ENCODE results near the gene LRRC32.

LRRC32 gene

DNA sequence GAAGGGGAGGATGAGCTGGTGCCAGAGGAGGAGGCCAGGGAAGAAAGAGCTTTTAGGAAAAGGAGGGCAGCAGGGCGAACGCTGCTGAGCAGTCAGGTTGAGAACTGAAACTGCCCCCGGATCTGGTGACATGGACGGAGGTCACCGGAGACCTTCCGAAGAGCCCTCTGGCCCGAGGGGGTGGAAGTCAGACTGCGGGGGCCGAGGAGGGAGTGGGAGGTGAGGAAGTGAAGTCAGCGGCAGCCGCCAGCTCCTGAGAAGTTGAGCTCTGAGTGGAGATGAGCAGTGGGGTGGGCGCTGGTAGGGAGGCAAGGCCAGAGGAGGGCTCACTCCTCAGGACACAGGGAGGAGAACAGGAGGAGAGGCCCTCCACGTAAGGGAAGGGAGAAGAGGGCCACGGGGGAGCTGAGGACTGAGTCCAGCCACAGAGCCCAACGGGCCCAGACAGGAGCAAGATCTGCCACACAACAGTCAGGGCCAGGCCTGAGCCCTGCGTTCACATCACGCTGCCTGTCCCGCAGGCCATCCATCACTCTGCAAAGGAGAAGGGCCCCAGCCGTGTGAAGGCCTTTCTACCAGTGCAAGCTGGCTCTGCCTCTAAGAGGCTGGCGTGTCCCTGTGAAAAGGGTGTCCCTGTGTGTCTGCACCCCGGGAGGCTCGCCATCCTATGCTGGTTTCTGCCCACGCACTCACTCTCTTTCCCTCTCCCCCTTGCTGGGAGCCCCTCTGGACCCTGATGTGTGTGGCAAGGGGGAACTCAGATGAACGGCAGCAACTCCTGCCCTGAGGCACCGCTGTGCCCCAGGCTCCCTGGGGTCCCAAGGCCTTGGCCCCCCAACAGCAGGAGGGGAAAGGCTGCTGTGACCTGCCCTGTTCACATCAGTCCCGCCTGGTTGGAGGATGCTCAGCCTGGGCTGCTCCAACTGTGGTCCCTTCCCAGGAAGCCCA lies 19.0 kb upstream of the LRRC32 start:
- Mint-ChIP-seq H3K4me3 (no peak overlapping the region), H3K36me3 (no peaks in the 10 kb centered on the region), H3K27ac (no peak overlapping the region), H3K9me3 (no peaks in the 10 kb centered on the region), H3K4me1 (peaks cover 14% of the 10 kb centered on the region), H3K27me3 (no peaks in the 10 kb centered on the region)

DNA sequence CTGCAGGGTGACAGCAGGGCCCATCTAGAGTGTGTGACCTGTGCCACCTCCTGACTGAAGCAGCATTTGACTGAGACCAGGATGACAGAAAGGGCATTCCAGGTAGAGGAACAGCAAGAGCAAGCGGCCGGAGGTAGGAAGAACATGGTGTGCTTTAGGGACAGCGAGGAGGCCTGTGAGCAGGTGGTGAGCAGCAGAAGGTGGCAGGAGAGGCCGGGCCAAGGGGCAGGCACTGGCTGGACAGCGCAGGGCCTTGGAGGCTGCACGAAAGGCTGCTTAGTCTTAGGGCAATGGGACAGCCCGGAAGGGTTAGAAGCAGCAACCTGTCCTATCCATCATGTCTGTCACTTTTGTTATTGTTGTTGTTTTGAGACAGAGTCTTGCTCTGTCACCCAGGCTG lies 17.6 kb upstream of the LRRC32 start:
- H3K27me3 Mint-ChIP-seq: no peaks in the 10 kb centered on the region
- H3K4me3 Mint-ChIP-seq: no peak overlapping the region
- H3K9me3 Mint-ChIP-seq: no peaks in the 10 kb centered on the region
- no peak overlapping the region for H3K27ac Mint-ChIP-seq
- no peaks in the 10 kb centered on the region for H3K36me3 Mint-ChIP-seq
- H3K4me1 Mint-ChIP-seq: peaks cover 14% of the 10 kb centered on the region

DNA sequence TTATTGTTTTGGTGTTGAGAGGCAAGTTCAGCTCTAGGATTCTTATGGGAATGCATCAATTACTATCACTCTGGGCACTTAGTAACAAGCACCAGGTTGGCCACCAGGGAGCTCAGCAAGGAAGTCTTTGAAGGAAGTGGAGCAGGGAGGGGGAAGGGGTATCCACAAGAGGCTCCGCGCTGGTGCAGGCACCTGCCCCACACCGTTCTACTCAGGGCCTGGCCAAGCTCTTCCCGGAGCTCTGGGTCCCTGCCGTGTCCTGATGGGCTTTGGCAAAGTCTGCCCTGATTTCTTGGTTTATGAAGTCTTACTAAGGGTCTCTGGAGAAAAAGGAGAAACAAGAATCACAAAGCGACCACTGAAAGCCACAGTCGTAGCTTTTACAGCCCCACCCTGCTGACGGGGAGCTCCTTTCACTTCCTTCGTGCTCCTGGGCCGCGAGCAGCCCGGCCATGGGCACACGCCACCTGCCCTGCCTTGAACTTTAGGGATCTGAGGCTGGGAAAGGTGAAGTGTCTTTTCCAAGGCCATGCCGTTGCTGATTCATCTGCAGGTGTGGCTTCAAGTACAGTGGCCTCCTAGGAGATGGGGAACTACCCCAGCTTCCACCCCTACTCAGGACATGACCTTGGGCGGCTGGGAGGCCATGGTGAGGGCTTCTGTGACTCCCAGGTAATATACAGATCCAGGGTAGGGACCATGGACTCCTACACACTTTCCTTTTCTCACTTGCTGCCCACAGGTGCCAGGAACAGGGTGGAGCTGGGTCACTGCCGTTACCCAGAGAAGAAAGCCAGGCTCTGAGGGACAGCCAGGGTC lies 15.9 kb upstream of the LRRC32 start:
- H3K36me3 Mint-ChIP-seq: no peaks in the 10 kb centered on the region
- H3K27ac Mint-ChIP-seq: no peak overlapping the region
- no peaks in the 10 kb centered on the region for H3K9me3 Mint-ChIP-seq
- H3K4me1 Mint-ChIP-seq: peaks cover 14% of the 10 kb centered on the region
- H3K4me3 Mint-ChIP-seq: peak overlapping the region; percentile 71
- H3K27me3 Mint-ChIP-seq: peaks cover under 1% of the 10 kb centered on the region

DNA sequence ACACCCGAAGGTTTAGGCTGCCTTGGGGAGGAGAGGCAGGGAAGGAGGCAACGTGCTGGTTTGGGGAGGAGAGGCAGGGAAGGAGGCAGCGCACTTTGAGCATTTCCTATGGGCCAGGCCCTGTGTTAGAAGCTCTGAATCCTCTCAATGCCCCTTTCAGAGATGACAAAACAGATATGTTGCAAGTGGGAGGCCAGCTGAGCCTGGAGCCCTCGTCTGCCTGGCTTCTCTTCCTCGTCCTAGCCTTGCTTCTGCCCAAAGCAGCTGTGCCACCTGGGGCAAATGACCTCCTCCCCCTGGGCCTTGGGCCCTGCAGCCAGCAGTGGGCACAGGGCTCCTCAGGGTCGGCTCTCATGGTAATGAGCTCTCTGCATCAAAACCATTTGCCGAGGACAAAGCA lies 15.3 kb upstream of the LRRC32 start:
- Mint-ChIP-seq H3K36me3 (no peaks in the 10 kb centered on the region), H3K4me1 (peaks cover 14% of the 10 kb centered on the region), H3K4me3 (peak overlapping the region; percentile 71), H3K27me3 (peaks cover 1% of the 10 kb centered on the region), H3K9me3 (no peaks in the 10 kb centered on the region), H3K27ac (no peak overlapping the region)

DNA sequence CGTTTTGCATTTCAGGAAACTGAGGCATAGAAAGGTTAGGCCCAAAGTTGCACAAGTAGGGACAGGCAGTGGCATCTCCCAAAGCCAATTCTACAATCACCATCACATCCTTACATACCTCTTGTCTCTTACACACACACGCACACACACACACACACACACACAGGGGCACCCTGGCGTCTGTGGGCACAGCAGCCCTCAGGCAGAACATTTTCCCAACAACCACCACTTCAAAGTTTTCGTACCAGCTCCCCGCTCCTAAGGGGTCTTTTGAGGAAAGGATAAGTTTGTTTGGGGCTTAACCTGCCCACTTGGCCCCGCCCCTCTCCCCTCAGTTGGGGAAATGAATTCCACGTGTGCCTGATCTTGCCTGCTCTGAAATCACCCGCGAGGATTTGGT lies 14.7 kb upstream of the LRRC32 start:
- Mint-ChIP-seq H3K4me1 (peaks cover 14% of the 10 kb centered on the region), H3K4me3 (no peak overlapping the region), H3K36me3 (no peaks in the 10 kb centered on the region), H3K27ac (no peak overlapping the region), H3K9me3 (no peaks in the 10 kb centered on the region), H3K27me3 (peaks cover 1% of the 10 kb centered on the region)

DNA sequence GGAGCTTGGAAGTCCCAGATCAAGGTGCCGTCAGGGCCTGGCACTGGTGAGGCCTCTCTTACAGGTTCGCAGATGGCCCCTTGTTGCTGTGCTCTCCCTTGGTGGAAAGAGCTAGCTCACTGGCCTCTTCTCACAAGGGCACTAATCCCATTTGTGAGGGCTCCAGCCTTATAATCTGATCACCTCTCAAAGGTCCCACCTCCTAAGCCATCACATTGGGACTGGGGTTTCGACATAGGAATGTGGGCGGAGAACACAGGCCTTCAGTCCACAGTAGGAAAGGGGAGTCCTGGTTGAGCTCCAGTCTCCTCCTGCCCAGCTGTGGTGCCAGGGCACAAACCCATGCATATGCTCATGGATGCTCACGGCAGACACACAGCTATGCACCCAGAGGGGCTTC lies 14.0 kb upstream of the LRRC32 start:
- Mint-ChIP-seq H3K27me3 (peaks cover 1% of the 10 kb centered on the region), H3K4me1 (peaks cover 14% of the 10 kb centered on the region), H3K9me3 (no peaks in the 10 kb centered on the region), H3K4me3 (no peak overlapping the region), H3K27ac (no peak overlapping the region), H3K36me3 (no peaks in the 10 kb centered on the region)

DNA sequence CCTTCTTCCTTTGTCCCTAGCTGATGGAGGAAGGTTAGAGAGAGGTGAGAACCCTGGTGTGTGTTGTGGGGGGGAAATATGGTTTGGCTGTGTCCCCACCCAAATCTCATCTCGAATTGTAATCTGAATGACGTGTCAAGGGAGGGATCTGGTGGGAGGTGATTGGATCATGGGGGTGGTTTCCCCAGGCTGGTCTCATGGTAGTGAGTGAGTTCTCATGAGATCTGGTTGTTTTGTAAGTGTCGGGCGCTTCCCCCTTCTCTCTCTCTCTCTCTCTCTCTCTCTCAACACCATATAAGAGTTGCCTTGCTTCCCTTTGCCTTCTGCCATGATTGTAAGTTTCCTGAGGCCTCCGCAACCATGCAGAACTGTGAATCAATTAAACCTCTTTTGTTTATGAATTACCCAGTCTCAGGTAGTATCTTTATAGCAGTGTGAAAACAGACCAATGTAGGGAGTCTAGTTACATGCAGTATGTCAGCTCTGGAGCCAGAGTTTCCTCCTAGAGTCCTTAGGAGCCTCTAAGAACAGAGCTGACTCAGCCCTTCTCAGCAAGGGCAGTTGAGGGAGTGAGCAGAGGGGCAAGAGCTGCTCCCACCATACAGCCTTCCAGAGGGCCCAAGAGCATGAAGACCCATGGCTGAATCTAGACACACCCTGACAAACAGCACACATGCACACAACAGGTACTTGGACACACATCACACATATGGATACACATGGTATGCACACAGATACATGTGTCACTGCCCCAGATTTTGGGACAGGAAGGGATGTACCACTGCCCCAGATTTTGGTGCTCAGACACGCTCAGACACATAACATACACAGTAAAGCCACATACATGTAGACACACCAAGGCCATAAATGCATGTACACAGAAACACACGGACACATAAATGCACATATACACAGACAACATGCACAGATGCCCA lies 12.9 kb upstream of the LRRC32 start:
- Mint-ChIP-seq H3K4me1 (peaks cover 14% of the 10 kb centered on the region), H3K27me3 (peaks cover 1% of the 10 kb centered on the region), H3K9me3 (no peaks in the 10 kb centered on the region), H3K4me3 (no peak overlapping the region), H3K27ac (no peak overlapping the region), H3K36me3 (no peaks in the 10 kb centered on the region)

DNA sequence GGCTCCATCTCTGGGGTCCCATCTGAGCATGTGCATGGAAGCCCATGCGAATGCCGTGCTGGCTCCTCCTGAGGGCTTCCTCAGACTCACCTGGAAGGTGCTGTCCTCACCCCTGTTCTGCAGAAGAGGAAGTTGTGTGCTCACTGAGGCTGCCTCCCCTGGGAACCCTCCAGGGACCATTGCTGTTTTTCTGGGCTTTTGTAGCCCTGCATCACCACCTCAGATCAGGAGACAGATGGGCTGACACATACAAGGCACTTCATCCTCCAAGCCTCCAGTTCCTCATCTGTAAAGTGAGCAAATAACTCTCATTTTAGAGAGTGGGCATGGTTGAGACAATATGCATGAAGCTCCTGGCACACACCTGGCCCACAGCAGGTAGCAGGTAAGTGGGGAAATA lies 12.1 kb upstream of the LRRC32 start:
- peaks cover 1% of the 10 kb centered on the region for H3K27me3 Mint-ChIP-seq
- no peaks in the 10 kb centered on the region for H3K36me3 Mint-ChIP-seq
- H3K4me3 Mint-ChIP-seq: no peak overlapping the region
- peaks cover 14% of the 10 kb centered on the region for H3K4me1 Mint-ChIP-seq
- no peaks in the 10 kb centered on the region for H3K9me3 Mint-ChIP-seq
- no peak overlapping the region for H3K27ac Mint-ChIP-seq

DNA sequence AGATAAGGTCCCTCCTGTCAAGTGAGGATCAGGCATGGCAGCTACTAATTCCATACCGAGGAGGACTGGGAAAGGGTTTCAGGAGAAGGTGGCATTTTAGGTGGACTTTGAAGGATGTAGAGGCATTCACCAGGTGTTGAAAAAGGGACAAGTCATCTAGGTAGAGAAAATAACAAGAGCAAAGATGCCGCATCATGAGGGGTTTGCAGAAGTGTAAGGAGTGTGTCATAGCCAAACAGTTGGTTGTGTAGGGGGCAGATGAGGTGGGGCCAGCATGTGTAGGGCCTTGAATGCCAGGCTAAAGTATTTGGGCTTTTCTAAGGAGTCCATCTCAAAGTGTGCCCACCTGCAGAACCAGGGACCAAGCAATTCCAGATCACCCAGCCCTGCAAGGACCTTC lies 11.6 kb upstream of the LRRC32 start:
- H3K27me3 Mint-ChIP-seq: peaks cover 1% of the 10 kb centered on the region
- H3K36me3 Mint-ChIP-seq: no peaks in the 10 kb centered on the region
- H3K9me3 Mint-ChIP-seq: no peaks in the 10 kb centered on the region
- no peak overlapping the region for H3K4me3 Mint-ChIP-seq
- H3K4me1 Mint-ChIP-seq: peaks cover 13% of the 10 kb centered on the region
- no peak overlapping the region for H3K27ac Mint-ChIP-seq

DNA sequence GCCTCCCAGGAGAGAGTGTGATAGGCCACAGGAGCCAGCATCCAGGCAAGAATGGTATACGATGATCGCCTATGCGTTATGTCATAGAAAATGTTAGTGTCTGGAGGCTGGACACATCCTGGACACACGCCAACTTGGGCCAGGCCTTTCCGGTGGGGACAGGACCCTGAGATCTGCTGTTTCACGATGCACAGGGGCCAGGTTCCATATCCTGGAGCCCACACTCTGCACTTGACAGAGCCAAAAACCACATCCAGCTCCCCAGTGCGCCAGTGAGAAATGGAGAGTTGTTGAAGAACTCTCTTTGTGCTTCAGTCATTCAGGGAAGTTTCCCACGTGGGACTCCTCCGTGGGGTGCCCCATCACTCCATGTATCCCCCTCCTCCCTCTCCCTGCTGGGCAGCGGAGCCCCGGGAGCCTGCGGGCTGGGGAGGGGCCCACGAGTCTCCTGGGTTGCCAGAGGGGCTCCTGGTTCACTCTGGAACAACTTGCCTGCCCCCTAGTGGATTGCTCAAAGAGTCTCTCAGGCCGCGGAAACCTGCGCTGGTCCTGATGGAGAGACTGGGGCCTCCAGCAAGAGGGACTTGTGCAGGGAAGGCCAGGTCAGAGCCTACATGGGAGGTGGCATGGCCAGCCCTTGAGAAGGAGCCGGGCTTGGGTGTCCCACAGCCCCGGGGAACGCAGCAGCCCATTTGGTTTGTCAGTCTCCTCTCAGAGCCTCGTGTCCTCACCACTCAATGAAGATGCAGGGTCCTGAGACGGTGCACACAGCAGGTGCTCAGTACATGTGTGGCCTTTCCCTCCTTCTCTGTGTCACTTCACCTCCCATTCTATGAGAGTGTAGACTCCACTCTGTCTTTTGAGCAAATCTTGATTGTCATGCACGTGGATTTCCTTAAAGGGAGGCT lies 10.2 kb upstream of the LRRC32 start:
- no peak overlapping the region for H3K4me3 Mint-ChIP-seq
- no peaks in the 10 kb centered on the region for H3K4me1 Mint-ChIP-seq
- no peak overlapping the region for H3K27ac Mint-ChIP-seq
- H3K27me3 Mint-ChIP-seq: peaks cover 3% of the 10 kb centered on the region
- no peaks in the 10 kb centered on the region for H3K36me3 Mint-ChIP-seq
- no peaks in the 10 kb centered on the region for H3K9me3 Mint-ChIP-seq

DNA sequence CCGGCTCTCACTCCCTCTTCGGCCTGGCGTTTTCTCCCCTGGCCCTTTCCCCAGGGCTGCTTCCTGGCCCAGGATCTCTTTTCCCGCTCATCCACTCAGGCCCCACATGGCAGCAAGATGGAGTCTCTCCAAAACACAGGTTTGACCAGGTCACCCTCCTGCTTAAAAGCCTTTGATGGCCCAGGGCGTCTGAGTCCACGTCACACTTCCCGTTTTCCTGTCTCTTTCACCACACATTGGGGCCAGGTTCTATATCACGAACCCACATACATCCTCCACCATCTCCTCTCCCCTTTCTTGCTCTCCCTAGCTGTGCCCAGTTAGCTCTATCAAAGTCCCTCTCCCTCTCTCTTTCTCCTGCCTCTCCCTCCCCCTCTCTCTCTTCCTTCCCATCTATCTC lies 7.8 kb upstream of the LRRC32 start:
- peaks cover 3% of the 10 kb centered on the region for H3K27me3 Mint-ChIP-seq
- H3K4me3 Mint-ChIP-seq: no peak overlapping the region

DNA sequence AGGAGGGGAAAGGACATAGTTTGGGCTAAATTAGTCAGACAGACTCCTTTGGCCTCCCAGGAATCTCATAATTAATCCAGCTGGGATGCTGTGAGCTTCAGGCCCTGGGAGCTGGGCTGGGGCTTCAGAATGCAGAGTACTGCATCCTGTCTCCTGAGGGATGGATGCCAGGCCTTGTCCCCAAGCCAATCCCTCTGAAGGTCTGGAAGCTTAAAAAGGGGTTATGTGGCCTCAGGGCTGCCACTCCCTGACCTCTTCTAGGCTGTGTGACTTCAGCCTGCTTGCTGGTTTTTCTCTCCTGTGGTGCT lies 6.9 kb upstream of the LRRC32 start:
- Mint-ChIP-seq H3K9me3 (no peaks in the 10 kb centered on the region), H3K36me3 (no peaks in the 10 kb centered on the region), H3K27ac (no peak overlapping the region), H3K4me1 (peaks cover 4% of the 10 kb centered on the region), H3K4me3 (no peak overlapping the region), H3K27me3 (peaks cover 3% of the 10 kb centered on the region)

More for the DNA sequence above, 7.8 kb upstream of the LRRC32 start:
- Mint-ChIP-seq H3K4me1 (no peaks in the 10 kb centered on the region), H3K27ac (no peak overlapping the region), H3K9me3 (no peaks in the 10 kb centered on the region), H3K36me3 (no peaks in the 10 kb centered on the region)

DNA sequence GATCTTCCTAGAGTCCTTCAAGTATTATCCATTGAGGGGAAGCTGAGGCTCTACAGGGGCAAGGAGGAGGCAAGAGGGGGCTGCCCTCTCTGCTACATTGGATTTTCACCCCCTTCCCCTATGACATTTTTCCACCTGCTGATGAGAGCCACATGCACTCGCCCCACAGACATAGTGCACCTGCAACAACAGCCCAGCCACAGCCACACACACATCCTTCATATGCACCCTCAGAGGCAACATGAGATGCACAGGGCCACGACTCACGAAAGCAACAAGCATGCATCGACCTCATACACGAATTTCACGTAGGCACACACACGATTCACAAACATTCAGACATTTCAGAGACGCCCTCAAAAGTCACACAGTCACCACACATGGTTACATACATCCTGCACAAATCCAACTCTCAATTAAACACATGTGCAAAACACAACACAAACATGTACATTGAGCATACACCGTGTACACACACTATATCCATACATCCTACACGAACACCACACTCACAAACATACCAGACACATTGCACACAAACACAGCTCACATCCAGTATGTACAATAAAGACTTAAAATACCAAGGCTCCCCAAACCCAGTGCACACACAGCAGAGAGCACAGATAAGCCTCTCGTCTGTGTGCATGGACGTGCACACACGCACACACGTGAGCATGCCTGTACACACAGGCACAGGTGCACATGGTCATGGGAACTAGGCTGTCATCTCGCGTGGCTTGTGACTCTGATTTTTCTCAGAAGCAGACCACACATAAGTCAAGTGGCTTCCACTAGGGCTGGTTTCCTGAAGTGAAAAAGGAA lies 6.3 kb upstream of the LRRC32 start:
- Mint-ChIP-seq H3K27me3 (peaks cover 4% of the 10 kb centered on the region), H3K4me3 (no peak overlapping the region), H3K9me3 (no peaks in the 10 kb centered on the region), H3K27ac (no peak overlapping the region), H3K36me3 (no peaks in the 10 kb centered on the region), H3K4me1 (peaks cover 4% of the 10 kb centered on the region)
